ENCODE data around the gene AFAP1L2.

The AFAP1L2 gene

DNA sequence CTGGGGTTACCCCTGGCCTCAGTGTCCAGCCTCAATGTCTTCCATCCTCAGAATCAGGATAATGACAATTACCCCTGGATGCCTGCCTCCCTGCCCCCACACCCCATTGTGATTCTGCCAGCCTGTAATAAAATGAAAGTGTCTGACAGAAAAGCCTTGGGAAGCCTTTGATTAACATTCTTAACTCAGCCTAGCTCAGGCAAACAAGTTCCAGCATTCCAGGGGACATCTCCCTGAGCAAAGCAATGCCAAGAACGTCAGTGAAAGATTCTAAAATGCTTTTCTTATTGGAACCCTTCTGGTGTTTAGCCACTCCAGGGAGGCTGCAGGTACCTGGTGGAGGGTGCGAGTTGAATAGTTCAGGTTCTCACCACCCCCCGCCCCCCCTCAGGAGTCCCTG is 18.7 kb downstream of the AFAP1L2 start:
- H3K4me3 Mint-ChIP-seq = no peak overlapping the region
- peaks cover 37% of the 10 kb centered on the region for H3K27me3 Mint-ChIP-seq
- ATAC-seq = no peak
- H3K9me3 Mint-ChIP-seq = peaks cover 3% of the 10 kb centered on the region
- peaks cover 9% of the 10 kb centered on the region for H3K4me1 Mint-ChIP-seq
- no peak overlapping the region for H3K27ac Mint-ChIP-seq
- H3K36me3 Mint-ChIP-seq = no peaks in the 10 kb centered on the region

DNA sequence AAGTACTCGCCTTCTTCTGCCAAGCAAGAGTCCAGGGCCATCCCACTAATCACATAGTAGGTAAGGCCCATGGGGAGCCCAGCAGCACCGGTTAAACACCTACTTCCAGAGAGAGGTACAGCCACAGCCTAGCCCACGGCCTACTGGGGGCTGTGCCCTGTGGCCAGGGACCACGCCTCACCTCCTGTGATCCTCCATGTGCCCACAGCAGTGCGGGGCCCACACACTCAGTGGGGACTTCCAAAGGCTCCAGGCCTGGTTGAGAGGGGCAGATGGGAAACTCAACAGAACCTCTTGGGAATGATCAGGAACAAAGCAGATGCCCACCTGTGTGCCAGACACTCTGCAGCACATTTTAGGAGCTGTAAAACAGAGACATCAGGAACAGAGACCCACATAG is 19.7 kb downstream of the AFAP1L2 start:
- Mint-ChIP-seq H3K27me3 (peaks cover 43% of the 10 kb centered on the region), H3K4me1 (peaks cover 9% of the 10 kb centered on the region), H3K9me3 (peaks cover 3% of the 10 kb centered on the region), H3K36me3 (no peaks in the 10 kb centered on the region), H3K4me3 (no peak overlapping the region), H3K27ac (no peak overlapping the region)
- no peak for ATAC-seq

DNA sequence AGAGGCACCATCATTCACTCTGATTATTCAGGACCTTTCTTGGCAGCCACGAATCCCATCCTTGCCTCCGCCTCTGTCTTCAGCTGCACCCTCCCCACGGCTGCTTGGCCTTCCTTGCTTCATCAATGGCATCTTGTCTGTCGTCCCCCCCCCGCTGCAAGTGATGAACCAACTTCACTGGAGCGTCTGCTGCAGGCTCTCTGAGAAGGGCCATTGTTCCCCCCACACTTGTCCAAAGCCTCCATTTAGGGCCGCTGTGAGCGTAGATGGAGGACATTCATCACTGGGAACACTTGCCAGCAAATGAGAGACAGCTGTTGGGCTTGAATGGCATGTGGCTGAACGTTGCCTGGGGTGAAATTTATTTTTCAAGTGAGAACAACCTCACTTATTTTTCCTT is 20.1 kb downstream of the AFAP1L2 start:
- Mint-ChIP-seq H3K27me3 (peaks cover 43% of the 10 kb centered on the region), H3K4me1 (peaks cover 9% of the 10 kb centered on the region), H3K36me3 (no peaks in the 10 kb centered on the region), H3K4me3 (no peak overlapping the region), H3K27ac (no peak overlapping the region), H3K9me3 (peaks cover 3% of the 10 kb centered on the region)
- ATAC-seq = no peak

- peaks cover 39% of the 10 kb centered on the region for H3K27me3 Mint-ChIP-seq
- no peak overlapping the region for H3K27ac Mint-ChIP-seq
- H3K4me3 Mint-ChIP-seq = no peak overlapping the region
- ATAC-seq = no peak
- H3K4me1 Mint-ChIP-seq = no peaks in the 10 kb centered on the region
- H3K36me3 Mint-ChIP-seq = no peaks in the 10 kb centered on the region
- H3K9me3 Mint-ChIP-seq = no peaks in the 10 kb centered on the region
These were observed 23.5 kb downstream of the AFAP1L2 start for GRCh38 chr10:114380797-114381196.

GRCh38 chr10:114380060-114380459 is 24.2 kb downstream of the AFAP1L2 start:
- Mint-ChIP-seq H3K4me3 (no peak overlapping the region), H3K9me3 (no peaks in the 10 kb centered on the region), H3K27ac (no peak overlapping the region), H3K4me1 (no peaks in the 10 kb centered on the region), H3K36me3 (no peaks in the 10 kb centered on the region), H3K27me3 (peaks cover 39% of the 10 kb centered on the region)
- no peak for ATAC-seq

DNA sequence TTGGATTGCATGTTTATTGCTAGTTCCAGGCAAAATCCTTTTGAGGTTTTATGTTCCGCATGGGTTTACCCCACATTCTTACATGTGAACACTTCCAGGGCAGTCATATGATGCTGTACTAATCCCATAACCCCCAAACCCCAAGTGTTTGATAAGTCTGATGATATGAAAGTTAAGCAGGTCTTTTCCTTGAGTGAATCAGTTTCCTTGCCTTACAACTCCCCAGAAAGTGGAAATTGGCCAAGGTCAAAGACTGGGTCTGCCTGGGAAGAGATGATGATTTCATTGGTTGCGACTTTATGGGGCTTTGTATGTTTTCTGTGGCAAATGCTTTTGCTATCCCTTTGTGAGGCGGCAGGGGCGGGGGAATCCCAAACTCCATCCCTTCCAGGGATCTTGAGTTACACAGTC is 24.7 kb downstream of the AFAP1L2 start:
- Mint-ChIP-seq H3K4me3 (no peak overlapping the region), H3K36me3 (no peaks in the 10 kb centered on the region), H3K27me3 (peaks cover 35% of the 10 kb centered on the region), H3K9me3 (no peaks in the 10 kb centered on the region), H3K4me1 (no peaks in the 10 kb centered on the region), H3K27ac (no peak overlapping the region)
- no peak for ATAC-seq

- H3K4me1 Mint-ChIP-seq = no peaks in the 10 kb centered on the region
- no peak overlapping the region for H3K27ac Mint-ChIP-seq
- ATAC-seq = no peak
- no peak overlapping the region for H3K4me3 Mint-ChIP-seq
- H3K9me3 Mint-ChIP-seq = no peaks in the 10 kb centered on the region
- H3K27me3 Mint-ChIP-seq = peaks cover 42% of the 10 kb centered on the region
- H3K36me3 Mint-ChIP-seq = no peaks in the 10 kb centered on the region
These were observed 27.8 kb downstream of the AFAP1L2 start for GRCh38 chr10:114376523-114376922.

DNA sequence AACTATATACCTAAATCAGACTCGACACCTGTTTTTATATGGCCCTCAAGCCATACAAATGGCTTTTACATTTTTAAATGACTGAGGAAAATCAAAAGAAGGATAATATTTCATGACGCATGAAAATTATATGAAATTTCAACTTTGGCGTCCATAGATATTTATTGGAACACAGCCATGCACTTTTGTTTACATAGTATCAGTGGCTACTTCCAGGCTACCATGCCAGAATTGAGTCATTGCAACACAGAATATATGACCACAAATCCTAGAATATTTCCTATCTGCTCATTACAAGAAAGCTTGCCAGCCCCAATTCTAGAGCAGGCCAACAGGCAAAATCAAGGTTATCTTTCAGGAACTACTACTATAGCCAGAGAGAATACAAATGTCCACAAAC is 29.3 kb downstream of the AFAP1L2 start:
- Mint-ChIP-seq H3K36me3 (no peaks in the 10 kb centered on the region), H3K9me3 (no peaks in the 10 kb centered on the region), H3K27me3 (peaks cover 27% of the 10 kb centered on the region), H3K27ac (no peak overlapping the region), H3K4me3 (no peak overlapping the region), H3K4me1 (no peaks in the 10 kb centered on the region)
- ATAC-seq = no peak

DNA sequence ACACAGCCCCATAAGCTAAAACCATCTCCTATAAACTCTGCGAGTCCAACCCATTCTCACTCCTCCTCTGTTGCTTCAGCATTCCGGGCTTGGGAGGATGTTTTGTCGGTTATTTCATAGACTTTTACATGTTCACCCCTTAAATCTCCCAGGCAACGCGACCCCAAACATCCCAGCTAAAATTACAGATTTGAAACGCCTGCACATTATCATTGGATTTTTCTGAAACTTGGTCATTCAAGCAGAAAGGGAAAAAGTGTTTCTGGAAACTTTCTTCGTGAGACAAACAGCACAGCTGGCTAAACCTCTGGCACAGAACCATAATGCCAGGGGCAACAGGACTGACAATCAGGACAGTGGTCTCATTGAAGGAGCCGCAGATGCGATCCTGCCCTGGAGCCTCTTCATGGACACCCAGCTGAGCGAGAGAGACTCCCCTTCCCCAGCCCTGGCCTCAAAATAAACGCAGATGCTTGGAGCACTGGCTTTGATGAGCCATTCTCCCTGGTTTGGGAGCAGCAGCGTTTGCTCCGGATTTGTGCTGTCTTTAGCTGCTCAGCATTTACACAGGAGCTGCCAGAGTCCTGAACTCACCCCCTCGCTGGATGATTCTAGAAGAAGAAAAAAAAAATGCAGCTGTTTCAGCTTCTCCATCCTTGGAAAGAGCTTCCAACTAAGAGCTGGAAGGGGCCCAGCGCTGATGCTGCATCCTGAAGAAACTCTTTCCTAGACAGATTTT is 30.1 kb downstream of the AFAP1L2 start:
- no peak for ATAC-seq
- no peaks in the 10 kb centered on the region for H3K36me3 Mint-ChIP-seq
- H3K27me3 Mint-ChIP-seq = peaks cover 26% of the 10 kb centered on the region
- H3K9me3 Mint-ChIP-seq = no peaks in the 10 kb centered on the region
- H3K27ac Mint-ChIP-seq = no peak overlapping the region
- H3K4me1 Mint-ChIP-seq = no peaks in the 10 kb centered on the region
- no peak overlapping the region for H3K4me3 Mint-ChIP-seq

GRCh38 chr10:114373631-114374030 is 30.7 kb downstream of the AFAP1L2 start:
- Mint-ChIP-seq H3K27me3 (peaks cover 22% of the 10 kb centered on the region), H3K36me3 (no peaks in the 10 kb centered on the region), H3K27ac (no peak overlapping the region), H3K4me1 (no peaks in the 10 kb centered on the region), H3K9me3 (no peaks in the 10 kb centered on the region), H3K4me3 (no peak overlapping the region)
- ATAC-seq = no peak

GRCh38 chr10:114372995-114373394 is 31.3 kb downstream of the AFAP1L2 start:
- Mint-ChIP-seq H3K9me3 (no peaks in the 10 kb centered on the region), H3K36me3 (no peaks in the 10 kb centered on the region), H3K27me3 (peaks cover 15% of the 10 kb centered on the region), H3K4me1 (no peaks in the 10 kb centered on the region), H3K27ac (no peak overlapping the region), H3K4me3 (no peak overlapping the region)
- ATAC-seq = no peak

GRCh38 chr10:114372179-114372578 is 32.1 kb downstream of the AFAP1L2 start:
- Mint-ChIP-seq H3K27me3 (peaks cover 13% of the 10 kb centered on the region), H3K9me3 (no peaks in the 10 kb centered on the region), H3K27ac (no peak overlapping the region), H3K4me1 (no peaks in the 10 kb centered on the region), H3K4me3 (no peak overlapping the region), H3K36me3 (no peaks in the 10 kb centered on the region)
- no peak for ATAC-seq

GRCh38 chr10:114370966-114371365 is 33.3 kb downstream of the AFAP1L2 start:
- H3K27ac Mint-ChIP-seq = no peak overlapping the region
- no peaks in the 10 kb centered on the region for H3K36me3 Mint-ChIP-seq
- H3K4me3 Mint-ChIP-seq = no peak overlapping the region

DNA sequence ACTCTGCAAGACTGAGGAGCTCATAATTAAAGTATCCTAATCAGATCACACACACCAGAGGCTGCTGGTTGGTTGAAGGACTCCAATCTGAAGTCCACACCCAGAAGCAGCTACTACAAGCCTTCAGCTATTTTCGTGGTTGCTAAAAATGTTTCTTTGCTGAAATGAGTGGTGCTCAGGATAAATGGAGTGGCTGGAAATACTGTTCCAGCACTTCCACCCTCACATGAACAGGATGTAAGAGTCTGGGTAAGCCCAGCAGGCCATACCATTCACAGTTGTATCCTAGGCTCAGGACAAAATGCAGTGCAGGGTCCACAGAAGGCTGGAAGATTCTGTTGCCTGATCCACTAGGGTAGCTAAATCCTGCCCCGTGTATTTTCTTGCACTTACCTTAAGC is 34.1 kb downstream of the AFAP1L2 start:
- Mint-ChIP-seq H3K36me3 (no peaks in the 10 kb centered on the region), H3K27ac (no peak overlapping the region), H3K27me3 (peaks cover 26% of the 10 kb centered on the region), H3K9me3 (no peaks in the 10 kb centered on the region), H3K4me3 (no peak overlapping the region), H3K4me1 (no peaks in the 10 kb centered on the region)
- no peak for ATAC-seq

More at GRCh38 chr10:114370966-114371365, 33.3 kb downstream of the AFAP1L2 start:
- no peak for ATAC-seq
- Mint-ChIP-seq H3K4me1 (no peaks in the 10 kb centered on the region), H3K27me3 (peaks cover 19% of the 10 kb centered on the region), H3K9me3 (no peaks in the 10 kb centered on the region)

- no peak overlapping the region for H3K27ac Mint-ChIP-seq
- H3K27me3 Mint-ChIP-seq = peaks cover 26% of the 10 kb centered on the region
- H3K4me3 Mint-ChIP-seq = no peak overlapping the region
- ATAC-seq = no peak
- H3K4me1 Mint-ChIP-seq = no peaks in the 10 kb centered on the region
- H3K36me3 Mint-ChIP-seq = no peaks in the 10 kb centered on the region
- no peaks in the 10 kb centered on the region for H3K9me3 Mint-ChIP-seq
These were observed 36.3 kb downstream of the AFAP1L2 start for GRCh38 chr10:114368057-114368391.

GRCh38 chr10:114367351-114368056 is 36.8 kb downstream of the AFAP1L2 start:
- Mint-ChIP-seq H3K27me3 (peaks cover 32% of the 10 kb centered on the region), H3K9me3 (no peaks in the 10 kb centered on the region), H3K4me3 (no peak overlapping the region), H3K27ac (no peak overlapping the region), H3K4me1 (no peaks in the 10 kb centered on the region), H3K36me3 (no peaks in the 10 kb centered on the region)
- ATAC-seq = no peak

Measured in stimulated activated memory B cell treated with anti-CD40 and anti-IgM and Interleukin-4, amounts not matched to agents 10 μg/mL and 1 μg/mL and 100 μg/mL, for 72 hours (primary cell).